Measurements from ENCODE around the gene TNFSF4. TPM values are rescaled to one million over a fixed set of nuclear protein-coding genes. Genes with fewer than 3 reads are reported as not detected.

The TNFSF4 gene
- total and polyA plus RNA-seq, 7 donors: 0.04 to 0.28 (median 0.13) TPM

DNA sequence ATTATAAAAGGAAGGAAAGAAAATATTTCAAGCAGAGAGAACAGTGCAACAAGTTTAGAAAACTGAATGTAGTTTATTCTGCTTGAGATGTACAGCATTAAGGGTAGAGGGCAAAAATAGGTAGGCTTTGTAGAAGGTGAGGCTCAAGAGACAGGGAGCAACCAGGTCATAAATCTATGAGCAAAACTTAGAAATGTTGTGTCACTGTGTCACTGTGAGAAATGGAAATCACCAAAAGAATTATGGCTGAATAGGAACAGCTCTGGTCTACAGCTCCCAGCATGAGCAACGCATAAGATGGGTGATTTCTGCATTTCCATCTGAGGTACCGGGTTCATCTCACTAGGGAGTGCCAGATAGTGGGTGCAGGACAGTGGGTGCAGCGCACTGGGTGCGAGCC lies 53.6 kb downstream of the TNFSF4 start:
- H3K4me3 ChIP-seq: no peak overlapping the region
- no peaks in the 10 kb centered on the region for H3K36me3 ChIP-seq (ENCODE audit: insufficient read depth in 1 of 2, low read depth in 1 of 2)
- no peaks in the 10 kb centered on the region for H3K4me1 ChIP-seq
- H3K27ac ChIP-seq: no peak overlapping the region
- 67 to 89% (median 70%) methylated on average over 4 of the region's 4 CpGs for WGBS, 3 donors
- TF ChIP-seq, protein P1, sequence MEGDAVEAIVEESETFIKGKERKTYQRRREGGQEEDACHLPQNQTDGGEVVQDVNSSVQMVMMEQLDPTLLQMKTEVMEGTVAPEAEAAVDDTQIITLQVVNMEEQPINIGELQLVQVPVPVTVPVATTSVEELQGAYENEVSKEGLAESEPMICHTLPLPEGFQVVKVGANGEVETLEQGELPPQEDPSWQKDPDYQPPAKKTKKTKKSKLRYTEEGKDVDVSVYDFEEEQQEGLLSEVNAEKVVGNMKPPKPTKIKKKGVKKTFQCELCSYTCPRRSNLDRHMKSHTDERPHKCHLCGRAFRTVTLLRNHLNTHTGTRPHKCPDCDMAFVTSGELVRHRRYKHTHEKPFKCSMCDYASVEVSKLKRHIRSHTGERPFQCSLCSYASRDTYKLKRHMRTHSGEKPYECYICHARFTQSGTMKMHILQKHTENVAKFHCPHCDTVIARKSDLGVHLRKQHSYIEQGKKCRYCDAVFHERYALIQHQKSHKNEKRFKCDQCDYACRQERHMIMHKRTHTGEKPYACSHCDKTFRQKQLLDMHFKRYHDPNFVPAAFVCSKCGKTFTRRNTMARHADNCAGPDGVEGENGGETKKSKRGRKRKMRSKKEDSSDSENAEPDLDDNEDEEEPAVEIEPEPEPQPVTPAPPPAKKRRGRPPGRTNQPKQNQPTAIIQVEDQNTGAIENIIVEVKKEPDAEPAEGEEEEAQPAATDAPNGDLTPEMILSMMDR (IDR thresholded peaks at IDR 0.05): no peak
- ATAC-seq (no peak), DNase-seq (no peak)
- no peaks in the 10 kb centered on the region for H3K9me3 ChIP-seq
- intact Hi-C loops (cut with DNase I): no loop called here
- H3K27me3 ChIP-seq (ENCODE audit: insufficient read depth in 3 of 3, low read length in 2 of 3): no peaks in the 10 kb centered on the region

DNA sequence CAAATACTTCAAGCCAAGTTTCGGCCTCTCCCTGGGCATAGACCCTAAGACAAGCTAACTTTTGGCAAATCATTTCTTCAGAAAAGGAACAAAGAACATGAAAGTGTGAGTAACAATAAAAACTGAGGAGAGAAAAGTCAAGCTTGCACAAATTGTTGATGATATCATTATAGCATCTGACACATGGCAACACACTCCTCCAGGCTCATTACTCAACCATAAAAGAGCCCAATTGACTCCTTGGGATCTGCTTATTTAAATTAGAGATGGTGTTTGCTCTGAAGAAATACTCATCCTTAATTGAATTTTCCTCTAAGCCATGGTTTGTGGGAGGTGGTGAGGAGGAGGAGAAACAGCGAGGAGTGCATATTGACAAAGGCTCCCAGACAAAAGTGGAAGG lies 54.5 kb downstream of the TNFSF4 start:
- no peaks in the 10 kb centered on the region for H3K4me1 ChIP-seq
- no peak overlapping the region for H3K27ac ChIP-seq
- no peaks in the 10 kb centered on the region for H3K36me3 ChIP-seq (ENCODE audit: insufficient read depth in 1 of 2, low read depth in 1 of 2)
- 82 to 86% (median 84%) methylated on average over 2 of the region's 2 CpGs for WGBS, 3 donors
- DNase-seq (no peak), ATAC-seq (no peak)
- TF ChIP-seq, protein P1 (IDR thresholded peaks at IDR 0.05): no peak
- H3K27me3 ChIP-seq (ENCODE audit: insufficient read depth in 3 of 3, low read length in 2 of 3): no peaks in the 10 kb centered on the region
- intact Hi-C loops (cut with DNase I): no loop called here
- no peak overlapping the region for H3K4me3 ChIP-seq
- no peaks in the 10 kb centered on the region for H3K9me3 ChIP-seq

DNA sequence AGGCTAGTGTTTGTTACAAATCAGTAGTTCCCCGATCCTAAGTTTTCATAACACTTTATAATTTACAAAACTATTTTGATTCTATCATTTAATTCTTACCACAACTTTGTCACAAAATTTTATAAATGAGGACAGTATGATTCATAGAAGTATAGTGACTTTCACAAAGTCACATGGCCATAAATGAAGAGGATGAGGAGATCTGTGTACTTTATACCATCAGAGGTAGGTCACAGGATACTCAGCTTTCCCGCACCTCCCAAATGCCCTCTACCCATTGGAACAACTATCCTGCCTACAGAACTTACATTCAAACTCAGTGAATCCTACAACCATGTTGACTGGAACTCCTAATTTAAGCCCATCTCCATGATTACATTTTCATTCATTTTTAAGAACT lies 56.3 kb downstream of the TNFSF4 start:
- no peak for DNase-seq
- Histone ChIP-seq H3K27me3 (ENCODE audit: insufficient read depth in 3 of 3, low read length in 2 of 3) (no peaks in the 10 kb centered on the region), H3K4me1 (no peaks in the 10 kb centered on the region), H3K36me3 (ENCODE audit: insufficient read depth in 1 of 2, low read depth in 1 of 2) (no peaks in the 10 kb centered on the region), H3K4me3 (no peak overlapping the region), H3K9me3 (no peaks in the 10 kb centered on the region), H3K27ac (no peak overlapping the region)
- TF ChIP-seq, protein P1 (IDR thresholded peaks at IDR 0.05): no peak
- intact Hi-C loops (cut with DNase I): no loop called here
- ATAC-seq: no peak
- 80 to 97% (median 94%) methylated on average over 2 of the region's 2 CpGs for WGBS, 3 donors

DNA sequence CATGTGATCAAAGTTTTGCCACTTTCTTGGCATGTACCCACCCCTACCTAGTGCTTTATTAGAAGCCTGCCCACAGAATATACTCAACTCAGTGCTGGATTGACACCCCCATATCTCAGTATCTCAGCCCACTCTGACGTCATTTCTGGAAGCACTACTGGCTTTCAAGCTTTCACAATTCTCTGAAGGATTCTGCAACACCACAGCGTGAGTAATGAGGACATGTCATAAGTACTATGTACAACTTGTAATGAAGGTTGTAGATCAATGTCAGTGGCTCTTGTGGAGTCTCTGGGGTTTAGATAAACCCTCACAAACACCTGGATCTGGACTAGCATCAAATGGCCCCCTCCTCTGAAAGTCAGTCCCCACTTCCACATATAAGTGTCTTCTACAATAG lies 57.2 kb downstream of the TNFSF4 start:
- intact Hi-C loops (cut with DNase I): no loop called here
- DNase-seq: no peak
- H3K4me1 ChIP-seq: no peaks in the 10 kb centered on the region
- peak in 3 of 4 donors; percentile 35 to 71 (median 44) for ATAC-seq
- no peak overlapping the region for H3K4me3 ChIP-seq
- TF ChIP-seq, protein P1 (IDR thresholded peaks at IDR 0.05): no peak
- H3K27ac ChIP-seq: no peak overlapping the region
- no peaks in the 10 kb centered on the region for H3K9me3 ChIP-seq
- no peaks in the 10 kb centered on the region for H3K27me3 ChIP-seq (ENCODE audit: insufficient read depth in 3 of 3, low read length in 2 of 3)
- H3K36me3 ChIP-seq (ENCODE audit: insufficient read depth in 1 of 2, low read depth in 1 of 2): no peaks in the 10 kb centered on the region
- 60 to 75% (median 64%) methylated on average over 2 of the region's 2 CpGs for WGBS, 3 donors

DNA sequence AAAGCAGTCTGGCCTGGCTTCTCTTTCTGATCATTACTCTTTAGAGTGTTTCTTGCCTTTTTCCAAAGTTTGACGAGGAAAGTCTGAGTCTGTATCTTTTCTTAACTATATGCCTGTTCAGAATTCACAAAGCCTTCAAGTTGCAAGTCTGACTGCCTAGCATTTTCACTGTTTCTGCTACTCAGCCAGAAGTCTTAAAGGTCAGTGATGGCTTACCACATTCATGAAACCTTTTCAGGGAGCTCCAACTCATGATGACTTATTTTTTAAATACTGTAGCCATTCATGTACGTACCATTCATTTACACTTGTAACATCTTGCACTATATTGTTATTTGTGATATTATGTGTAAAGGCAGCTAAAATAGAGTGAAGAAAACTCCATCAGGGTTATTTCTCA lies 58.2 kb downstream of the TNFSF4 start:
- Histone ChIP-seq H3K9me3 (peaks cover 5% of the 10 kb centered on the region), H3K4me3 (no peak overlapping the region), H3K36me3 (ENCODE audit: insufficient read depth in 1 of 2, low read depth in 1 of 2) (no peaks in the 10 kb centered on the region), H3K27me3 (ENCODE audit: insufficient read depth in 3 of 3, low read length in 2 of 3) (no peaks in the 10 kb centered on the region), H3K4me1 (no peaks in the 10 kb centered on the region), H3K27ac (no peak overlapping the region)
- DNase-seq: no peak
- intact Hi-C loops (cut with DNase I): no loop called here
- TF ChIP-seq, protein P1 (IDR thresholded peaks at IDR 0.05): no peak
- 89 to 92% (median 89%) methylated on average over 2 of the region's 2 CpGs for WGBS, 3 donors
- no peak for ATAC-seq

All from psoas muscle (tissue), 8 donors.